CD4-positive, alpha-beta T cell (primary cell): ENCODE measurements around the gene C2orf42. TPM values are rescaled to one million over a fixed set of nuclear protein-coding genes. Genes with fewer than 3 reads are reported as not detected.
"Not testable (repeated sequence)": the region's sequence is repeated elsewhere in the genome, so short reads cannot be mapped to it uniquely, and the experiment has no call there.

Source experiments
- ATAC-seq: fragments of 200-7000 bp; cut with Tn5 transposase; one replicate; pipeline ENCODE4 v1.10.0; 2022; ENCODE audit warnings: mild to moderate bottlenecking; ENCODE audit not compliant: poor library complexity
- CTCF ChIA-PET: fragments of 350-600 bp; sonication (Branson Sonifier 250); formaldehyde crosslinking; loops from one replicate; lab custom pipeline; 2021; ENCODE audit warnings: antibody characterized with exemption, inconsistent platforms; lab: Charles Lee
- POLR2A ChIA-PET: fragments of 350-600 bp; sonication (Branson Sonifier 250); formaldehyde crosslinking; loops from one replicate; lab custom pipeline; 2021; ENCODE audit warnings: antibody characterized with exemption, inconsistent platforms; lab: Charles Lee
- DNase-seq, 14 experiments: peaks; one replicate each; pipeline ENCODE4 v3.0.0-alpha.2; 2013 to 2020; ENCODE audit warnings: mixed read lengths in 2 of 14
- H3K27ac ChIP-seq, 2 donors: one replicate each; pipeline versions ENCODE4 v1.5.1 to v1.7.0; 2013; ENCODE audit warnings: low read length in 2 of 2, low read depth in 1 of 2, mild to moderate bottlenecking in 1 of 2
- H3K27me3 ChIP-seq, 2 experiments: 1 replicate in 1 of 2; 2 replicates in 1 of 2; pipeline versions ENCODE4 v1.6.1 to v1.7.0; 2013; ENCODE audit warnings: low read length in 2 of 2, control low read depth in 1 of 2, mild to moderate bottlenecking in 1 of 2, moderate library complexity in 1 of 2; ENCODE audit not compliant: insufficient read depth in 2 of 2, control insufficient read depth in 1 of 2
- H3K36me3 ChIP-seq: one replicate; pipeline ENCODE4 v1.6.1; 2013; ENCODE audit warnings: low read length, control low read depth; ENCODE audit not compliant: insufficient read depth
- H3K4me1 ChIP-seq: one replicate; pipeline ENCODE4 v1.6.1; 2013; ENCODE audit warnings: low read length, control low read depth; ENCODE audit not compliant: insufficient read depth
- H3K4me3 ChIP-seq: one replicate; pipeline ENCODE4 v1.5.1; 2013; ENCODE audit warnings: mild to moderate bottlenecking, low read length, moderate library complexity
- H3K9me3 ChIP-seq, 2 experiments: 1 replicate in 1 of 2; 2 replicates in 1 of 2; pipeline versions ENCODE4 v1.6.1 to v1.7.0; 2013; ENCODE audit warnings: low read length in 2 of 2, mild to moderate bottlenecking in 2 of 2, control low read depth in 1 of 2, moderate library complexity in 1 of 2; ENCODE audit not compliant: control insufficient read depth in 1 of 2, insufficient read depth in 1 of 2
- H3K27ac Mint-ChIP-seq: one replicate; pipeline ENCODE4 v1.8.0; 2020; ENCODE audit warnings: mixed read lengths
- H3K27me3 Mint-ChIP-seq: one replicate; pipeline ENCODE4 v1.8.0; 2021; ENCODE audit warnings: mixed read lengths
- H3K36me3 Mint-ChIP-seq: one replicate; pipeline ENCODE4 v1.8.0; 2021; ENCODE audit warnings: low read depth, mixed read lengths
- H3K4me1 Mint-ChIP-seq: one replicate; pipeline ENCODE4 v1.8.0; 2021; ENCODE audit warnings: low read depth, mixed read lengths
- H3K4me3 Mint-ChIP-seq: one replicate; pipeline ENCODE4 v1.8.0; 2020; ENCODE audit warnings: mild to moderate bottlenecking, mixed read lengths
- H3K9me3 Mint-ChIP-seq: one replicate; pipeline ENCODE4 v1.8.0; 2020; ENCODE audit warnings: mixed read lengths
- CTCF ChIP-seq: fragments of 200-600 bp; IDR thresholded peaks from one replicate; pipeline ENCODE4 v1.8.0; 2022; ENCODE audit warnings: antibody characterized with exemption, mild to moderate bottlenecking
- intact Hi-C, 2 experiments: fragments of 100-400 bp; cut with DNase I in 1 of 2; cut with micrococcal nuclease in 1 of 2; formaldehyde crosslinking; loops; one replicate each; pipeline versions ENCODE4 v1.15.1 to v1.9.0; 2023 to 2025; cut with DNase I, micrococcal nuclease
- total RNA-seq, 174 experiments: library from RNA in 2 of 174; stranded (reverse) in 2 of 174; gene quantifications; one replicate each; pipeline ENCODE4 v1.2.3 and lab custom pipeline; 2021 to 2026

The C2orf42 gene
- total RNA-seq, 2 experiments from 2014 or later = 16.9 to 18.4 TPM

GRCh38 chr2:70111752-70112591, 78.8 kb downstream of the C2orf42 start:
- Histone ChIP-seq H3K9me3 (no peaks in the 10 kb centered on the region), H3K4me3 (no peak overlapping the region), H3K4me1 (peaks cover 71% of the 10 kb centered on the region), H3K36me3 (no peaks in the 10 kb centered on the region), H3K27me3 (no peaks in the 10 kb centered on the region), H3K27ac (peak overlapping the region in 1 of 2 donors; percentile 10)
- DNase-seq (no peak), ATAC-seq (no peak)
- peak overlapping the region; percentile 63 for H3K27ac Mint-ChIP-seq
- peaks cover 68% of the 10 kb centered on the region for H3K4me1 Mint-ChIP-seq
- no peaks in the 10 kb centered on the region for H3K36me3 Mint-ChIP-seq
- no peaks in the 10 kb centered on the region for H3K9me3 Mint-ChIP-seq
- ChIA-PET POLR2A (interaction anchor here (0.6 to 13.8 kb wide), 3 partner anchors 13 to 25 kb away, joined by 3 to 232 read pairs (median 4); no protein-coding TSS in a partner anchor), CTCF (interaction anchor here (1.0 kb wide), 1 partner anchor 10 kb away, joined by 5 read pairs; no protein-coding TSS in a partner anchor)
- intact Hi-C loops = no loop called here
- no peaks in the 10 kb centered on the region for H3K27me3 Mint-ChIP-seq
- no peak overlapping the region for H3K4me3 Mint-ChIP-seq
- no peak for TF ChIP-seq CTCF

DNA sequence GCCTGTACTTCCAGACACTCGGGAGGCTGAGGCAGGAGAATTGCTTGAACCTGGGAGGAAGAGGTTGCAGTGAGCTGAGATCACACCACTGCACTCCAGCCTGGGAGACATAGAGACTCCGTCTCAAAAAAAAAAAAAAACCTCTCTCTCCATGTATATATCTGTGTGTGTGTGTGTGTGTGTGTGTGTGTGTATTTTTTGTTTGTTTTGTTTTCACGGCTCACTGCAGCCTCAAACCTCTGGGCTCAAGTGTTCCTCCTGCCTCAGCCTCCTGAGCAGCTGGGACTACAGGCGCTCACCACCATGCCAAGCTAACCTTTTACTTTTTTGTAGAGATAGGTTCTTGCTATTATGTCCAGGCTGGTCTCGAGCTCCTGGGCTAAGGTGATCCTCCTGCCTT, 80.4 kb downstream of the C2orf42 start:
- peaks cover 68% of the 10 kb centered on the region for H3K4me1 ChIP-seq
- POLR2A ChIA-PET = interaction anchor here (0.6 to 13.8 kb wide), 8 partner anchors 15 to 579 kb away, joined by 3 to 232 read pairs (median 5); no protein-coding TSS in a partner anchor
- intact Hi-C loops, H3K4me3 ChIP-seq, ATAC-seq, H3K27me3 Mint-ChIP-seq, H3K36me3 Mint-ChIP-seq, H3K36me3 ChIP-seq, DNase-seq, H3K9me3 ChIP-seq, H3K27me3 ChIP-seq, H3K4me3 Mint-ChIP-seq, H3K9me3 Mint-ChIP-seq: not testable (repeated sequence)
- H3K4me1 Mint-ChIP-seq = peaks cover 54% of the 10 kb centered on the region
- CTCF ChIA-PET = interaction anchor here (1.1 kb wide), 1 partner anchor 22 kb away, joined by 3 read pairs; no protein-coding TSS in a partner anchor
- H3K27ac ChIP-seq = peak overlapping the region in 1 of 2 donors; percentile 21
- peak overlapping the region; percentile 89 for H3K27ac Mint-ChIP-seq

DNA sequence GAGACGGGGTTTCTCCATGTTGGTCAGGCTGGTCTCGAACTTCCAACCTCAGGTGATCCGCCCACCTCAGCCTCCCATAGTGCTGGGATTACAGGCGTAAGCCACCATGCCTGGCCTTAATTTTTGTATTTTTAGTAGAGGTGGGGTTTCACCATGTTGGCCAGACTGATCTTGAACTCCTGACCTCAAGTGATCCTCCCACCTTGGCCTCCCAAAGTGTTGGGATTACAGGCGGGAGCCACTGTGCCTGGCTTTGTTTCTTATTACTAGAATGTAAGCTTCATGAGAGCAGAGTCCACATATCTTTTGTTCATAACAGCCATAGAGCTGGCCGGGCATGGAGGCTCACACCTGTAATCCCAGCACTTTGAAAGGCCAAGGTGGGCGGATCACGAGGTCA, 84.7 kb downstream of the C2orf42 start:
- H3K27ac ChIP-seq, H3K27me3 ChIP-seq, ATAC-seq, CTCF ChIA-PET, H3K9me3 ChIP-seq, H3K36me3 Mint-ChIP-seq, H3K4me3 Mint-ChIP-seq, H3K27me3 Mint-ChIP-seq, H3K27ac Mint-ChIP-seq, H3K4me3 ChIP-seq, intact Hi-C loops, DNase-seq, H3K36me3 ChIP-seq, H3K9me3 Mint-ChIP-seq: not testable (repeated sequence)
- peaks cover 63% of the 10 kb centered on the region for H3K4me1 Mint-ChIP-seq
- POLR2A ChIA-PET = interaction anchor here (3.7 to 13.8 kb wide), 4 partner anchors 12 to 29 kb away, joined by 63 to 232 read pairs (median 90); partner anchors contain the start of gene PCBP1
- peaks cover 58% of the 10 kb centered on the region for H3K4me1 ChIP-seq
